Psoas muscle (tissue), 8 donors: ENCODE results near the gene CEP63. TPM values are rescaled to one million over a fixed set of nuclear protein-coding genes. Genes with fewer than 3 reads are reported as not detected.

Source experiments
- ATAC-seq, 4 donors: fragments of 200-7000 bp; cut with Tn5 transposase; one replicate each; pipeline ENCODE4 v1.9.1; 2020; ENCODE audit warnings: moderate library complexity in 3 of 4, mild to moderate bottlenecking in 2 of 4
- DNase-seq, 2 donors: peaks; one replicate each; pipeline ENCODE4 v3.0.0-alpha.2; 2020
- H3K27ac ChIP-seq: fragments of 200-600 bp; one replicate; pipeline ENCODE4 v1.8.0; 2022
- H3K27me3 ChIP-seq, 3 donors: fragments of 200-600 bp in 1 of 3; one replicate each; pipeline versions ENCODE4 v1.6.1 to v1.8.0; 2013 to 2022; ENCODE audit warnings: low read length in 2 of 3, mild to moderate bottlenecking in 2 of 3, moderate library complexity in 1 of 3; ENCODE audit not compliant: insufficient read depth in 3 of 3
- H3K36me3 ChIP-seq, 2 donors: fragments of 200-600 bp in 1 of 2; one replicate each; pipeline versions ENCODE4 v1.6.1 to v1.8.0; 2013 to 2022; ENCODE audit warnings: low read depth in 1 of 2, mild to moderate bottlenecking in 1 of 2, moderate library complexity in 1 of 2; ENCODE audit not compliant: insufficient read depth in 1 of 2
- H3K4me1 ChIP-seq: fragments of 200-600 bp; one replicate; pipeline ENCODE4 v1.8.0; 2022
- H3K4me3 ChIP-seq: fragments of 200-600 bp; one replicate; pipeline ENCODE4 v1.8.0; 2022; ENCODE audit warnings: mild to moderate bottlenecking
- H3K9me3 ChIP-seq: fragments of 200-600 bp; one replicate; pipeline ENCODE4 v1.8.0; 2022
- WGBS, 3 donors: extraction: QIAGEN DNeasy Blood & Tissue Kit; methylation state at CpG; one replicate each; pipeline versions ENCODE4 v1.1.6 to v1.1.7; 2013; 5-methylcytosine and 5-hydroxymethylcytosine counted together
- intact Hi-C, 2 donors: fragments of 100-400 bp; cut with DNase I; formaldehyde crosslinking; loops; one replicate each; pipeline versions ENCODE4 v1.11.0 to v1.14.2; 2022
- polyA plus RNA-seq, 3 donors: library from polyadenylated mRNA; stranded (reverse); fragments of 200-250 nt; gene quantifications; one replicate each; pipeline ENCODE4 v1.2.3, GENCODE V29; 2013
- total RNA-seq, 4 donors: library from RNA; stranded (reverse); fragmentation: NEBNext Ultra II Directional in 2 of 4; extraction: Animal tissue kit (Norgen Biotek cat#: 25700) in 2 of 4; gene quantifications; one replicate each; pipeline versions ENCODE4 v1.2.1 to v1.2.4, GENCODE V29; 2021 to 2023
- TF ChIP-seq, protein P1 (sequence below): fragments of 200-600 bp; IDR thresholded peaks from one replicate; pipeline ENCODE4 v1.8.0; 2022; ENCODE audit warnings: antibody characterized with exemption
- donor health status: healthy with polysubstance abuse.
- donor health status: DM: no; HTN: no; CAD: no; lungs with moderate emphysema.
- donor health status: Bipolar disorder and iron deficiency.
- donor health status: healthy.
- donor health status: DM: yes; HTN: yes; CAD: no.
- donor health status: DM: no; HTN: no; CAD: no.
- donor health status: DM: no; HTN: no; CAD: no.
- donor health status: DM: yes; HTN: yes; CAD: no.

Gene CEP63
- total and polyA plus RNA-seq, 7 donors: 26.5 to 51.3 (median 30.3) TPM

DNA sequence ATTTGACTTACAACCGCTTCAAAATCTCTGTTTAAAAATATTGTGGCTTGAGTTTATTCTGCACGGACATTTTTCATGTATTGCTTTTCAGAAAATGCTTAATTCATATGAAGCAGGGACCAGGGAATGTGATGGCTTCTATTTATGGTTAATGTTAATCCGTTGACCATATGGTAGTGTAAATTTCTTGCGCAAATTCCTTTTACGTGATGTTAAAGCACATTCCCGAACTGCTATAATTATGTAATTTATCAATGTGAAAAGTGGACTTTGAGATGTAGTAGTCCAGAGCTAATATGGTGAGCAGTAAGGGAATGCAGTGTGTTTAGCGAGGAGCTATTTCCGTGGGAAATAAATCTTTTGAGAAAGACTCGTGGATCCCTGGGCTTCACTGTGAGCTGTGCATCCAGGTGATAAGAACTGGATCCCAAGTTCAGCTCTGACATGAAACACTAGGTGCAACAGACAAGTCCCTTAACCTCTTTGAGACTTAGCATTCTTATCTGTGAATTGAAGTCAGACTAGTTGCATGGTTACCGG lies 27.4 kb upstream of the CEP63 start:
- ATAC-seq (no peak), DNase-seq (no peak)
- Histone ChIP-seq H3K4me3 (no peak overlapping the region), H3K9me3 (no peaks in the 10 kb centered on the region), H3K4me1 (peaks cover 5% of the 10 kb centered on the region), H3K36me3 (no peaks in the 10 kb centered on the region), H3K27me3 (no peaks in the 10 kb centered on the region), H3K27ac (no peak overlapping the region)
- TF ChIP-seq, protein P1, sequence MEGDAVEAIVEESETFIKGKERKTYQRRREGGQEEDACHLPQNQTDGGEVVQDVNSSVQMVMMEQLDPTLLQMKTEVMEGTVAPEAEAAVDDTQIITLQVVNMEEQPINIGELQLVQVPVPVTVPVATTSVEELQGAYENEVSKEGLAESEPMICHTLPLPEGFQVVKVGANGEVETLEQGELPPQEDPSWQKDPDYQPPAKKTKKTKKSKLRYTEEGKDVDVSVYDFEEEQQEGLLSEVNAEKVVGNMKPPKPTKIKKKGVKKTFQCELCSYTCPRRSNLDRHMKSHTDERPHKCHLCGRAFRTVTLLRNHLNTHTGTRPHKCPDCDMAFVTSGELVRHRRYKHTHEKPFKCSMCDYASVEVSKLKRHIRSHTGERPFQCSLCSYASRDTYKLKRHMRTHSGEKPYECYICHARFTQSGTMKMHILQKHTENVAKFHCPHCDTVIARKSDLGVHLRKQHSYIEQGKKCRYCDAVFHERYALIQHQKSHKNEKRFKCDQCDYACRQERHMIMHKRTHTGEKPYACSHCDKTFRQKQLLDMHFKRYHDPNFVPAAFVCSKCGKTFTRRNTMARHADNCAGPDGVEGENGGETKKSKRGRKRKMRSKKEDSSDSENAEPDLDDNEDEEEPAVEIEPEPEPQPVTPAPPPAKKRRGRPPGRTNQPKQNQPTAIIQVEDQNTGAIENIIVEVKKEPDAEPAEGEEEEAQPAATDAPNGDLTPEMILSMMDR: no peak
- 77 to 79% (median 78%) methylated on average over 10 of the region's 10 CpGs for WGBS, 3 donors
- intact Hi-C loops: loop anchor here in 1 of 2 donors (5.0 kb wide), 1 partner anchor 71 kb away; no protein-coding TSS in a partner anchor

DNA sequence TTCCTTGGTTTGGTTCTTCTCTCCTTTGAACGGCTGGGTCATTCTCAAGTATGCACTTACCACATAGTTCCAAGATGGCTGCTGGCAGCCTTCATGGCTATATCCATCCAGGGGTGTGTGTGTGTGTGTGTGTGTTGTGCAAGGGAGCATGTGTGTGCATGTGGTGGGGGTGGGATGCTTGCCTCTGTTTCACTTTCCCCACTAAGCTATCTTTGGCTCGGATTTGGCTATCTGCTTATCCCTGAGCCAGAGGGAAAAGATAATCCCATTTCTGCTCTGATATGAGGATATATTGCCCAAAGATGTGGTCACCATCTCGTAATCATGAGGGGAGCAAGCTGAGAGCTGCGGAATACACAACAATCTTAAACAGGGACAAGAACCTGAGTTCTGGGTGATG lies 26.3 kb upstream of the CEP63 start:
- intact Hi-C loops: loop anchor here in 1 of 2 donors (5.0 kb wide), 1 partner anchor 72 kb away; no protein-coding TSS in a partner anchor
- 90 to 94% (median 91%) methylated on average over 4 of the region's 4 CpGs for WGBS, 3 donors
- Histone ChIP-seq H3K36me3 (no peaks in the 10 kb centered on the region), H3K27ac (no peak overlapping the region), H3K9me3 (no peaks in the 10 kb centered on the region), H3K4me3 (no peak overlapping the region), H3K4me1 (peaks cover 5% of the 10 kb centered on the region), H3K27me3 (no peaks in the 10 kb centered on the region)
- DNase-seq (no peak), ATAC-seq (no peak)
- TF ChIP-seq, protein P1: no peak

GRCh38 chr3:134460965-134461364 lies 24.9 kb upstream of the CEP63 start:
- TF ChIP-seq, protein P1: no peak
- Histone ChIP-seq H3K4me3 (no peak overlapping the region), H3K27ac (peak overlapping the region; percentile 16), H3K36me3 (no peaks in the 10 kb centered on the region), H3K27me3 (no peaks in the 10 kb centered on the region), H3K9me3 (no peaks in the 10 kb centered on the region), H3K4me1 (peaks cover 5% of the 10 kb centered on the region)
- intact Hi-C loops: no loop called here
- ATAC-seq (no peak), DNase-seq (no peak)
- 74 to 86% (median 83%) methylated on average over 2 of the region's 2 CpGs for WGBS, 3 donors

DNA sequence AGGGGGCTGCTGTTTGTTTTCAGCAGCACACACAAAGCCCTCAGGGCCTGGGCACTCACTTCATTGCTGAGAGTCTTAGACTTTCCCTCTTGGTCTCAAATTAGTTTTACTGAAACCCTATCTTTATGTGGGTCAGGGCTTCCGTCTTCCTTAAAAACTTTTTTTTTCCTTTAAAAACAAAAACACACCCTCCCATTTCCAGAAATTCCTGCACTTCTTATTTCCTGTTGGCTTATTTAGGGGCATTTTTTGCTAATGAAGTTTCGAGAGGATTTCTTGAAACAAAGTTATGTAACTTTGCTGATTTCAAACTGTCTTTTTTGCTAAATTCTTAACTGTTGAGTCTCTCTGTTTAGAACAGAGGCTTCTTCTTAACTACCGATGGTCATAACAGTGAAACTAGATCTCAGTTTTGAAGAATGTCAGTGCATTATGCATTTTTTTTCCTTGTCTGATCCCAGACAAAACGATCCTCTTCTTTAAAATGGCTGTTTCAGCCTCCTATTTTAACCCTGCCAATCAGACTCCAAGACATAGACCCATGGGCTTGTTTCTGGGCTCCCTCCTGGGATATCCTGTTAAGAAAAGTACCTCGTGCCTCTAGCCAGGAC lies 23.4 kb upstream of the CEP63 start:
- peak in 1 of 4 donors; percentile 35 for ATAC-seq
- H3K4me3 ChIP-seq: no peak overlapping the region
- H3K27me3 ChIP-seq: no peaks in the 10 kb centered on the region
- intact Hi-C loops: no loop called here
- TF ChIP-seq, protein P1: no peak
- H3K36me3 ChIP-seq: no peaks in the 10 kb centered on the region
- peak overlapping the region; percentile 72 for H3K27ac ChIP-seq
- peaks cover 5% of the 10 kb centered on the region for H3K4me1 ChIP-seq
- DNase-seq: no peak
- whole genome bisulfite sequencing, 3 donors: 32 to 40% (median 33%) methylated on average over 5 of the region's 5 CpGs
- no peaks in the 10 kb centered on the region for H3K9me3 ChIP-seq

DNA sequence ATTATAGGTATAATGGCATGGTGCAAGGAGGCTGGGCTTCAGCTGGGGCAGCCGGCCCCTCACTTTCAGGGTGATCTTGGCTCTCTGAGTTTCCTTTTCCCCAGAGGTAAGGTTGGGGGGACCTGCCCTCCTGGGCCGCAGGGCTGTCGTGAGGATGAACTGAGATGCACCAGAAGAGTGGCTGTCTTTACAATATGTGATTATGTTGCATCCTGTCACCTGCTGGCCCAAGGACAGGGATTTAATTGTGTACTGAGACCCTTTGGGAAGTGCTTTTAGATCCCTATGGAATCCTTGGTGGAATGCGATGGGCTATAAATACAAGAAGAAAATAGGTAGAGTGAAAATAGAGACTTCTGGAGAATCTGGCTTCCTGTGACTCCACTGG lies 22.2 kb upstream of the CEP63 start:
- H3K27me3 ChIP-seq: no peaks in the 10 kb centered on the region
- H3K36me3 ChIP-seq: no peaks in the 10 kb centered on the region
- TF ChIP-seq, protein P1: no peak
- WGBS, 3 donors: 56 to 61% (median 61%) methylated on average over 4 of the region's 4 CpGs
- DNase-seq (no peak), ATAC-seq (no peak)
- H3K4me1 ChIP-seq: peaks cover 5% of the 10 kb centered on the region
- intact Hi-C loops: no loop called here
- H3K27ac ChIP-seq: peak overlapping the region; percentile 50
- no peaks in the 10 kb centered on the region for H3K9me3 ChIP-seq
- no peak overlapping the region for H3K4me3 ChIP-seq
